Measurements from ENCODE around the gene NCKAP1. TPM values are rescaled to one million over a fixed set of nuclear protein-coding genes. Genes with fewer than 3 reads are reported as not detected.
"Not testable (repeated sequence)": the region's sequence is repeated elsewhere in the genome, so short reads cannot be mapped to it uniquely, and the experiment has no call there.

The NCKAP1 gene
- total RNA-seq, 6 experiments from 2014 or later: 115 to 160 (median 146) TPM

GRCh38 chr2:182982941-182983340 is 55.3 kb downstream of the NCKAP1 start:
- H3K27ac Mint-ChIP-seq: no peak overlapping the region
- H3K36me3 Mint-ChIP-seq (ENCODE audit: low read depth): peaks cover 10% of the 10 kb centered on the region
- H3K27me3 Mint-ChIP-seq (ENCODE audit: insufficient read depth): no peaks in the 10 kb centered on the region
- no peaks in the 10 kb centered on the region for H3K9me3 Mint-ChIP-seq
- no peaks in the 10 kb centered on the region for H3K4me1 Mint-ChIP-seq (ENCODE audit: low read depth)
- DNase-seq: no peak
- TF ChIP-seq, protein P1, sequence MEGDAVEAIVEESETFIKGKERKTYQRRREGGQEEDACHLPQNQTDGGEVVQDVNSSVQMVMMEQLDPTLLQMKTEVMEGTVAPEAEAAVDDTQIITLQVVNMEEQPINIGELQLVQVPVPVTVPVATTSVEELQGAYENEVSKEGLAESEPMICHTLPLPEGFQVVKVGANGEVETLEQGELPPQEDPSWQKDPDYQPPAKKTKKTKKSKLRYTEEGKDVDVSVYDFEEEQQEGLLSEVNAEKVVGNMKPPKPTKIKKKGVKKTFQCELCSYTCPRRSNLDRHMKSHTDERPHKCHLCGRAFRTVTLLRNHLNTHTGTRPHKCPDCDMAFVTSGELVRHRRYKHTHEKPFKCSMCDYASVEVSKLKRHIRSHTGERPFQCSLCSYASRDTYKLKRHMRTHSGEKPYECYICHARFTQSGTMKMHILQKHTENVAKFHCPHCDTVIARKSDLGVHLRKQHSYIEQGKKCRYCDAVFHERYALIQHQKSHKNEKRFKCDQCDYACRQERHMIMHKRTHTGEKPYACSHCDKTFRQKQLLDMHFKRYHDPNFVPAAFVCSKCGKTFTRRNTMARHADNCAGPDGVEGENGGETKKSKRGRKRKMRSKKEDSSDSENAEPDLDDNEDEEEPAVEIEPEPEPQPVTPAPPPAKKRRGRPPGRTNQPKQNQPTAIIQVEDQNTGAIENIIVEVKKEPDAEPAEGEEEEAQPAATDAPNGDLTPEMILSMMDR (IDR thresholded peaks at IDR 0.05): no peak
- no peak overlapping the region for H3K4me3 Mint-ChIP-seq

GRCh38 chr2:182981475-182981874 is 56.8 kb downstream of the NCKAP1 start:
- not testable (repeated sequence) for DNase-seq; H3K9me3 Mint-ChIP-seq; H3K4me1 Mint-ChIP-seq (ENCODE audit: low read depth); H3K27me3 Mint-ChIP-seq (ENCODE audit: insufficient read depth); H3K4me3 Mint-ChIP-seq; H3K27ac Mint-ChIP-seq
- peaks cover 14% of the 10 kb centered on the region for H3K36me3 Mint-ChIP-seq (ENCODE audit: low read depth)

DNA sequence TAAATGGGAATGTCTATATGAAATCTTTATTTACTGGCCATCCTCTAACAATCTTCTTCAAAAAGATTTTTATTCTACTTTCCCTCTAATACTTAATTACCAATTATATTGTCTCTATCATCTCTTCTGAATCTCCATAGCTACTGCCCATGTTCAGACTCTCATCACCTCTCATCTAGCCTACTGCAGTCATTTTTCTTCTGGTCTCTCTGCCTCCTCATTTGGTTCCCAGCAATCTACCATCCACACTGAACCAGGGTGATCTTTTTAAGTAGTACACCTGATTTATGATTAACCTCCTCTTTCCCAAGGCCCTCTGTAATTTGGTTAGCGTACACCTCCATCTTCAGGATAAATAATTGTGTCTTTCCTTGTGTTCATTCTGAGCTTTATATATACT is 57.6 kb downstream of the NCKAP1 start:
- H3K36me3 Mint-ChIP-seq (ENCODE audit: low read depth): peaks cover 8% of the 10 kb centered on the region; the same call in 1 of the 2 replicates
- no peaks in the 10 kb centered on the region for H3K27me3 Mint-ChIP-seq (ENCODE audit: insufficient read depth)
- H3K4me1 Mint-ChIP-seq (ENCODE audit: low read depth): no peaks in the 10 kb centered on the region
- H3K27ac Mint-ChIP-seq: no peak overlapping the region; the same call in 1 of the 2 replicates
- no peak overlapping the region for H3K4me3 Mint-ChIP-seq
- DNase-seq: no peak
- TF ChIP-seq, protein P1 (IDR thresholded peaks at IDR 0.05): no peak
- no peaks in the 10 kb centered on the region for H3K9me3 Mint-ChIP-seq

DNA sequence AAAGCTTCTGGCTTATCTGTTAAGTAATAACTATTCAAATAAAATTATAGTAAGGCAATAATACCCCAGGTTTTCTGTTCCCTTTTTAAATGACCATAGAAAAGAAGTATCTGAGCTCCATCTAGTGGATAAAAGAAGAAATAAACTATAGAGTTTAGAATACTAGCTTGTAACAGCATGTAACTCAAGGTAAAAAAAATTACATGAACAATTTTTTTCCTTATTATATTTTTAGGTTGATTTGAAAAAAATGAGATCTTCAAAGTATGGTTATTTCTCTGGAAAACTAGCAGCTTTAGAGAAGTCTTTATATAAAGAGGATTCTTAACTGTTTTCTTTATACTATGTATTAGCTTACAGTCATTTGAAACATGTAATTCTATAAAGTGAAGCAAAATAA is 58.1 kb downstream of the NCKAP1 start:
- peaks cover 8% of the 10 kb centered on the region; the same call in 1 of the 2 replicates for H3K36me3 Mint-ChIP-seq (ENCODE audit: low read depth)
- DNase-seq: peak; percentile 46
- H3K4me1 Mint-ChIP-seq (ENCODE audit: low read depth): no peaks in the 10 kb centered on the region
- H3K27ac Mint-ChIP-seq: no peak overlapping the region
- H3K4me3 Mint-ChIP-seq: no peak overlapping the region
- TF ChIP-seq, protein P1 (IDR thresholded peaks at IDR 0.05): peak; percentile 83
- H3K9me3 Mint-ChIP-seq: no peaks in the 10 kb centered on the region
- H3K27me3 Mint-ChIP-seq (ENCODE audit: insufficient read depth): no peaks in the 10 kb centered on the region

GRCh38 chr2:182977463-182977862 is 60.8 kb downstream of the NCKAP1 start:
- Mint-ChIP-seq H3K9me3 (no peaks in the 10 kb centered on the region; the same call in 1 of the 2 replicates), H3K27ac (no peak overlapping the region), H3K36me3 (ENCODE audit: low read depth) (peaks cover 17% of the 10 kb centered on the region), H3K27me3 (ENCODE audit: insufficient read depth) (no peaks in the 10 kb centered on the region), H3K4me1 (ENCODE audit: low read depth) (no peaks in the 10 kb centered on the region), H3K4me3 (no peak overlapping the region)
- TF ChIP-seq, protein P1 (IDR thresholded peaks at IDR 0.05): no peak
- DNase-seq: no peak

GRCh38 chr2:182973441-182974352 is 64.6 kb downstream of the NCKAP1 start:
- H3K4me1 Mint-ChIP-seq (ENCODE audit: low read depth): no peaks in the 10 kb centered on the region
- no peak for DNase-seq
- TF ChIP-seq, protein P1 (IDR thresholded peaks at IDR 0.05): no peak
- peaks cover 33% of the 10 kb centered on the region for H3K36me3 Mint-ChIP-seq (ENCODE audit: low read depth)
- H3K27ac Mint-ChIP-seq: no peak overlapping the region
- H3K9me3 Mint-ChIP-seq: no peaks in the 10 kb centered on the region; the same call in 1 of the 2 replicates
- H3K27me3 Mint-ChIP-seq (ENCODE audit: insufficient read depth): no peaks in the 10 kb centered on the region
- no peak overlapping the region for H3K4me3 Mint-ChIP-seq
